ENCODE data around the gene ADCY9.
"Not testable (repeated sequence)": the region's sequence is repeated elsewhere in the genome, so short reads cannot be mapped to it uniquely, and the experiment has no call there.

ADCY9 gene

DNA sequence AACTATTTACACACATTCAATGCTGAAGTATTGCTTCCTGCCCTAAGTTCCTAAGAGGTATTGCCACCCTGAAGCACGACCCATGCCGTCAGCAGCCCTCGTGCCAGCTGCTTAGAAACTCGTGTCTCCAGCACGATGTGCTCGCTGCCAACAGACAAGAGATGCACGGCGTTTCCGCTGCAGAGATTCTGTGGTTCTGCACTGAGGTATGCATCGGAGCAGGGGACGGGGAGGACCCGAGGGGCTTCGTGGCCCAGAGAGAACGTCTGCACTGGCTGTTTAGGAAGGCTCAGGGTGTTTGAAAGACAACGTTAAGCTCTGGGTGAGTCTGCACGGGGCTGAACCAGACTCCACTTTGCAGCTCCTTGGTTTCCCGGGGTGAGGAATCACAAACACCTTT, 153.0 kb downstream of the ADCY9 start:
- DNase-seq (ENCODE audit: low spot score): no peak
- TF ChIP-seq, protein P1, sequence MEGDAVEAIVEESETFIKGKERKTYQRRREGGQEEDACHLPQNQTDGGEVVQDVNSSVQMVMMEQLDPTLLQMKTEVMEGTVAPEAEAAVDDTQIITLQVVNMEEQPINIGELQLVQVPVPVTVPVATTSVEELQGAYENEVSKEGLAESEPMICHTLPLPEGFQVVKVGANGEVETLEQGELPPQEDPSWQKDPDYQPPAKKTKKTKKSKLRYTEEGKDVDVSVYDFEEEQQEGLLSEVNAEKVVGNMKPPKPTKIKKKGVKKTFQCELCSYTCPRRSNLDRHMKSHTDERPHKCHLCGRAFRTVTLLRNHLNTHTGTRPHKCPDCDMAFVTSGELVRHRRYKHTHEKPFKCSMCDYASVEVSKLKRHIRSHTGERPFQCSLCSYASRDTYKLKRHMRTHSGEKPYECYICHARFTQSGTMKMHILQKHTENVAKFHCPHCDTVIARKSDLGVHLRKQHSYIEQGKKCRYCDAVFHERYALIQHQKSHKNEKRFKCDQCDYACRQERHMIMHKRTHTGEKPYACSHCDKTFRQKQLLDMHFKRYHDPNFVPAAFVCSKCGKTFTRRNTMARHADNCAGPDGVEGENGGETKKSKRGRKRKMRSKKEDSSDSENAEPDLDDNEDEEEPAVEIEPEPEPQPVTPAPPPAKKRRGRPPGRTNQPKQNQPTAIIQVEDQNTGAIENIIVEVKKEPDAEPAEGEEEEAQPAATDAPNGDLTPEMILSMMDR (IDR thresholded peaks at IDR 0.05; ENCODE audit: extremely low read depth, missing control alignments): no peak

DNA sequence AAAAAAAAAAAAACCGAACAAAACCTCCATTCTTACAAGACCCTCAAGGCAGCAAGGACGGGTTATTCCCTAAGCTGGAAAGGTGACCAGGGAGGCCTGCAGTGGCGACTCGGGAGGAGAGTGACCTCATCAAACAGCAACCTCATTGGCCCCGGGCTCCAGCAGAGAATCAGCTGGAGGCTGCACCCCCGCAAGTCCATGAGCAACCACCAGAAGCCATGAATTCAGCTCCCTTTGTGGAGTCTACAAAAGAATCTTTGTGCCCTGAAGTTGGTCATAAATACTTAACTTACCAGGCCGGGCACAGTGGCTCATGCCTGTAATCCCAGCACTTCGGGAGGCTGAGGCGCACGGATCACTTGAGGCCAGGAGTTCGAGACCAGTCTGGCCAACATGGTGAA, 154.8 kb downstream of the ADCY9 start:
- TF ChIP-seq, protein P1 (IDR thresholded peaks at IDR 0.05; ENCODE audit: extremely low read depth, missing control alignments): no peak
- DNase-seq (ENCODE audit: low spot score): no peak

DNA sequence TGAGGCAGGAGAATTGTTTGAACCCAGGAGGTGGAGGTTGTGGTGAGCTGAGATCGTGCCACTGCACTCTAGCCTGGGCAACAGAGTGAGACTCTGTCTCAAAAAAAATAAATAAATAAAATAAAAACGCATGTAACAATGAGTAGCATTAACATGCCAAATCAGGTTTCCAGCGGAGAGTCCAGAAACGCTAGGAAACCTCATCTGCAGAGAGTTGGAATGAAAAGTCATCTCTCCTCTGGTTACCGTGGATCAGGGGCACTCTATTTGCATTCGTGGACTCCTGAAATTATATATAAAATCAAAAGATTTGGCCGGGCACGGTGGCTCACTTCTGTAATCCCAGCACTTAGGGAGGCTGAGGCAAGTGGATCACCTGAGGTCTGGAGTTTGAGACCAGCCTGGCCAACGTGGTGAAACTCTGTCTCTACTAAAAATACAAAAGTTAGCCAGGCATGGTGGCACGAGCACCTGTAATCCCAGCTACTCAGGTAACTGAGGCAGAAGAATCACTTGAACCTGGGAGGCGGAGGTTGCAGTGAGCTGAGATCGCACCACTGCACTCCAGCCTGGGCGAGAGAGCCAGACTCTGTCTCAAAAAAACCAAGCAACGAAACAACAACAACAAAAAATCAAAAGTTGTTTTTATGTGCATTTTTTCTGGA, 156.2 kb downstream of the ADCY9 start:
- not testable (repeated sequence) for DNase-seq (ENCODE audit: low spot score)

DNA sequence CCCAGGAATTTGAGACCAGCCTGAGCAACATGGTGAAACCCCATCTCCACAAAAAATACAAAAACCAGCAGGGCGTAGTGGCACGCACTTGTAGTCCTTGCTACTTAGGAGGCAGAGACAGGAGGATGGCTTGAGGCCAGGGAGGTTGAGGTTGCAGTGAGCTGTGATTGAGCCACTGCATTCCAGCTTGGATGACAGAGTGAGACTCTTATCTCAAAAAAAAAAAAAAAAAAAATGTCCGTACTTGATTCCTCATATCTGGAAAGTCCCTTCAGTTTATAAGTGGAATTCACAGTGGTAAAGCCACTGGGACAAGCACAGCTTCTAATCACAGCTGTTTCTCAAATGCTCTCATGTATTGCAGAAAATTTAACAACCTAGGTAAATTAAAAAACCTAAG, 157.1 kb downstream of the ADCY9 start:
- DNase-seq (ENCODE audit: low spot score): no peak
- TF ChIP-seq, protein P1 (IDR thresholded peaks at IDR 0.05; ENCODE audit: extremely low read depth, missing control alignments): no peak

DNA sequence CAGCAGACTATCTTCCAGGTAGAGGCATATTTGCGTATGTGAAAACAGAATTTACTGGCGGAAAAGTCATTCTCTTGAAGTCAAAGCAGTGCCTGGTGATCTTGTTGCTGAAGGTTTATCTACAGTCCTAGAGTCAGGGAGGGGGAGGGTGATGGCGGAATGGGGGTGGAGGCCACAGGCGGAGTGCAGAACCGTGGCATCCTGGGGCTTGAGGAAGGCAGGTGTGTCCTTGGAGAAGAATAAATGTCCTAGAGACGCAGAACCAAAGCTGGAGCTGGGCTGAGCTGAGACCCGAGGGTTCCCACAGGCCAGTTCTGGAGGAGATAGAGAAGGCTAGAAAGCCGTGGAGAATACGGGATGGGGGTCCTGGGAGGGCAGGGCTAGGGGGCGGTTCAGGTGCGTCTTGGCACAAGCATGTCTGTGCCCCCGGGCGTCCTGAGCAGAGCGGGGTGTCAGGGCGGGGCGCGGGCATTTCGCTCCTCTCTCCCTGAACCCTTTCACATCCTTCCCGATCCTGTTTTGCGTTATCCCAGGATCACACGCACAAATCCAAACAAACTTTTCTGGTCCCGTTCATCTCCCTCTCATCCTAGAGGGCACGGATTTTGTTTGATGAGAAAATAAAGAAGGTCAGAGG, 158.8 kb downstream of the ADCY9 start:
- TF ChIP-seq, protein P1 (IDR thresholded peaks at IDR 0.05; ENCODE audit: extremely low read depth, missing control alignments): no peak
- DNase-seq (ENCODE audit: low spot score): no peak

DNA sequence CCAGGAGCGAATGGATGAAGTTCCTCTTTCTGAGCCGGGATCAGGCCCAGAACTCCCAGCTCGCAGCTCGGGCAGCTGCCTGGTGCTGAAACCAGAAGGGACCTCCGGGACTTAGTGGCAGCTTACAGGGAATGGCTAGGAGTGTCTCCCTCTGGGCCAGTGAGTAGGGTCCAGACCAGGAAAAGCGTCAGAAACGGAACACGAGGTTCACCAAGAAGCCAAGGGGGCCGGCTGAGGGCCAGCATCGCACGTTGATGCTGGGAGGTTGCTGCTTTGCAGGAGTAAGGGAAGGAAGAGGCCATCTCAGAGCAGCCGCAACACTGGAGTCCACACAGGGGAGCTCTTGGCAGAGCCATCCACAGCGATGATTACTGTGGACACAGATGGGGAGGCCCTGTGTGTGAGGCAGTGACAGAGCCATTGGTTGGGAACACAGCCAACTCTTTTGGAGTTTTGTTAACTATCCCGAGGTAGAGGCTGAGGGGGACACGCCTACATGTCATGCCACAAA, 161.8 kb downstream of the ADCY9 start:
- TF ChIP-seq, protein P1 (IDR thresholded peaks at IDR 0.05; ENCODE audit: extremely low read depth, missing control alignments): no peak
- DNase-seq (ENCODE audit: low spot score): no peak

DNA sequence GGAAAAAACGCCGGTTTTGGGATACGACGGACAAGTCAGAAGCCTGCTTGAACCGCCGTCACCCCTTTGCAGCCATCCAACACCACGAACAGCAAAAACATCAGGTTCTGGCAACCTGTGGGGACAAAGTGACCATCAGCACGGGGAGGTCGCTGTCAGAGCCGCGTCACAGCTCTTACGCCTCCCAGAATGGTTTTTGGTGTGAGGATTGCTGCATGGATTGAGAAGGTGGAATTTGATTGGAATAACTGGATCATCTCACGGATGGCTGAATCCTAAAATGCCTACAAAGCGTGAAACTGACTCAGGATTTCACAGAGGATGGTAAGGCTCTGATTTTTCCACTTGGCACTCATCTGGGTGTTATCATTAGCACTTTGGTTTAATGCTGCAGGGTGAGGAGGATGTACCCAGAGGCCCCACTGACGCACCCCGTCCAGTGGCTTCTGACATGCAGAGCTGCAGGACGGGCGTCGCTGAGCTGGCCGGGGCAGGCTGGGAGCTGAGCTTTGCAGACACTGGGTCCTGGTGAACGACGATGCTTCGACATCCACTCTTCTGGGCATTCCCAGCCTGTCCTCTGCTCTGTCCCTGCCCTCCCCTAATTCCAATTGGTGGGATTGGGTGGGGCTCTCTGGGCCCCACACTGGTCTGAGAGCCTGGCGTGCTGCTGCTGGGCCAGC, 162.4 kb downstream of the ADCY9 start:
- DNase-seq (ENCODE audit: low spot score): no peak
- TF ChIP-seq, protein P1 (IDR thresholded peaks at IDR 0.05; ENCODE audit: extremely low read depth, missing control alignments): no peak
